ENCODE results near the gene CEP95. TPM values are rescaled to one million over a fixed set of nuclear protein-coding genes. Genes with fewer than 3 reads are reported as not detected.
A peak's percentile ranks its signal among the peaks of the same experiment; 100 is the strongest.
"Not testable (repeated sequence)": the region's sequence is repeated elsewhere in the genome, so short reads cannot be mapped to it uniquely, and the experiment has no call there.

CEP95 gene
- total RNA-seq, 1 donor from 2014 or later = 72.0 TPM

DNA sequence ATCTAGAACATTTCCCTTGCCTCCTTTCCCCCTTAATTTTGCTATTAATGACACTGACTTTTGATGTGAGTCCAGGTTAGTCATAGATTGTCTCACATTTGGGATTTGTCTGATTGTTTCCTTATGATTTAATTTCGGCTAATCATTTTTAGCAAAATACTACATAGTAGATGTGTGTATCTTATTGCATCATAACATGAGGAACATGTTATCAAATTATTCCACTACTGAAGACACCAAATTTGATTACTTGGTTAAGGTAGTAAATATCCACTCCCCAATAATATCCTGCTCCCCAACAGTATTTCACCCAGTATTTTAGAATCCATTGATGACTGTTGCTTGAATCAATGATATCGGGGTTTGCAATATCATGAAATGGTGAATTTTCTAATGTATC lies 12.7 kb upstream of the CEP95 start:
- intact Hi-C loops (cut with DNase I) = no loop called here
- DNase-seq (ENCODE audit: low spot score) (no peak), ATAC-seq (no peak)

DNA sequence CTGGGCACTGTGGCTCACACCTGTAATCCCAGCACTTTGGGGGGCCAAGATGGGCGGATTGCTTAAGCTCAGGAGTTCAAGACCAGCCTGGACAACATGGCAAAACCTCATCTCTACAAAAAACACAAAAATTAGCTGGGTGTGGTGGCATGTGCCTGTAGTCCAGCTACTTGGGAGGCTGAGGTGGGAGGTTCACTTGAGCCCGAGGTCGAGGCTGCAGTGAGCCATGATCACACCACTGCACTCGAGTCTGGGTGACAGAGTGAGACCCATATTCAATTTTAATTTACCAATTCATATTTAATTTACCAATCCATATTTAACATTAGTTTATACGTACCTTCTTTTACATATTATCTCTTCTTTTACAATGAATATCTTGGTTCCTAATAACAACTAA lies 11.5 kb upstream of the CEP95 start:
- ATAC-seq; intact Hi-C loops (cut with DNase I); DNase-seq (ENCODE audit: low spot score): not testable (repeated sequence)

DNA sequence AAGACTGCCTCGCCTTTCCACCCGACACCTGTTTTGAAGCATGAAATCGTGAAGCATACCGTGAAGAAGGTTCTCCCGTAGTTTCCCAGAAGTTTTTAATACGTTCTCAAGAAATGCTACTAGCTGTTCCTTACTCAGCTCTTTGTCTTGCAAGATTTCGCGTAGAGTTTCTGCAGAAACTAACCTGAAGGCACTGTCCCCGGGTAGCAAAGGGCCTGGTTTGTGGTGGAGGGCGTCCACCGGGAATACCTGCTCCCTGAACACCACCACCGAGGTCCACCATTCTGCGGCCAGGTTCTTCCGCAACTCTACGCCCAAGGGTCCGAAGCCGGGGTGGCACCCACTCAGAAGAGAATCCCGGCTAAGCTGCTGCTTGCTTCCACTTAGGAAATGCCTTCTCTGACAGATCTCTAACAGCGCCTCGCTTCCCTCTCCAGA lies 10.4 kb upstream of the CEP95 start:
- no peak for DNase-seq (ENCODE audit: low spot score)
- no peak for ATAC-seq
- intact Hi-C loops (cut with DNase I) = no loop called here

DNA sequence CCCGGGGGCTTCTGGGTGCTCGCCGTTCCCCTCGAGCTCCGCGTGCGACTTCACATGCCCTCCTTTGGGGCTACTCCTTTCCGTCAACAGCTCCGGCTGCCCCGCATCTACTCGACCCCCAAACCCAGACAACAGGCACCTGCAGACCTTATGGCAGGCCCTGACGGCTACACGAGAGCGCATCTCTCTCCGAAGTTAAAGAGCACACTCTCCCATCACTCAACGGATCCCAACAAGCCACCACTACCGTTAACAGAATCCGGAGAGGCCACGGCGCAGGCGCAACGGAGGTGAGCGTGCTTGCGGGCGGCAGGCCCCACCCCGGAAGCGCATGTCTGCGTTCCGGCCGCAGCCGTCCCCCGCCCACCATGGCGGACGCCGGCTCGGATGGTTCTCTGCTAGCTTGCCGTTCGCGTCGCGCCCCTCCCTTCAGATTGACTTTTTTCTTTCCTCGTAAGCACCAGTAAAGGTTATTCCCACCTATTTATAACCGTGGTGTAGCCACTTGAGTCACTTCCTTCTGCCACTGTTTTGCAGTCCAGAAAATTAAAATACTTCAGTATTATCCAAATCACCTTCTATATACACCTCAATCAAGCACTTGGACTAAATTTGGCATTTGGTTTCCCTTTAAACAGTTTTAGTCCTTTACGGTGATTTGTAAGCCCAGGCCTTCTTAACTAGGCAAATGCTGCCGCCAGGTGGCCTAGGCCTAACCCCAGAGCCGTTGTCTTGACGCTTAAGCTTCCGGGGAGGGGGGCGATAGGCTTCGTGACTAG lies 9.8 kb upstream of the CEP95 start, which contains the start of gene POLG2:
Gene POLG2, minus strand, starts transcription at position 269 of the 779 bp plus-strand sequence. Its CDS starts 86 bp downstream, at position 183.
- ATAC-seq = peak; percentile 98
- peak; percentile 95 for DNase-seq (ENCODE audit: low spot score)
- intact Hi-C loops (cut with DNase I) = no loop called here

DNA sequence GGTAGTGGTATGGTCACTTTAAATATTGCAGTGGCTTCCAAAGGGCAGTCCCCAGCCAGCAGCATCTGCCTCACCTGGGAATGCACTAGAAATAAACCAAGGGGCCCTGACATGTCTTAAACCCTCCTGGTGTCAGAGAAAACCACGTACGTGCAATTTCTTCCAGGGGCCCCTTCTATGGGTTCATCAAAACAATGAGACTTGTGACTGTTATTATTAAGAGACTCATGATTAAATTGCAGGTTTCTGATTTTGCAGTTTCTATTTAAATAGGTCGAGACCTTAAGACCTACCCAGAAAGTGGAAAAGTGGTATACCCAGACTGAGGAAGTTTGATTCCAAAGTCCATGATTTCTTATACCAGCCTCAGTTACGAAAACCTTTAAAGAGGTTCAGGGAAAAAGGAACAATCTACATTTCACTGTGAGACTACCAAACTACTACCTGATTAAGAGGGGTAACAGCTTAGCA lies 9.2 kb upstream of the CEP95 start:
- intact Hi-C loops (cut with DNase I) = no loop called here
- DNase-seq (ENCODE audit: low spot score) (no peak), ATAC-seq (no peak)

DNA sequence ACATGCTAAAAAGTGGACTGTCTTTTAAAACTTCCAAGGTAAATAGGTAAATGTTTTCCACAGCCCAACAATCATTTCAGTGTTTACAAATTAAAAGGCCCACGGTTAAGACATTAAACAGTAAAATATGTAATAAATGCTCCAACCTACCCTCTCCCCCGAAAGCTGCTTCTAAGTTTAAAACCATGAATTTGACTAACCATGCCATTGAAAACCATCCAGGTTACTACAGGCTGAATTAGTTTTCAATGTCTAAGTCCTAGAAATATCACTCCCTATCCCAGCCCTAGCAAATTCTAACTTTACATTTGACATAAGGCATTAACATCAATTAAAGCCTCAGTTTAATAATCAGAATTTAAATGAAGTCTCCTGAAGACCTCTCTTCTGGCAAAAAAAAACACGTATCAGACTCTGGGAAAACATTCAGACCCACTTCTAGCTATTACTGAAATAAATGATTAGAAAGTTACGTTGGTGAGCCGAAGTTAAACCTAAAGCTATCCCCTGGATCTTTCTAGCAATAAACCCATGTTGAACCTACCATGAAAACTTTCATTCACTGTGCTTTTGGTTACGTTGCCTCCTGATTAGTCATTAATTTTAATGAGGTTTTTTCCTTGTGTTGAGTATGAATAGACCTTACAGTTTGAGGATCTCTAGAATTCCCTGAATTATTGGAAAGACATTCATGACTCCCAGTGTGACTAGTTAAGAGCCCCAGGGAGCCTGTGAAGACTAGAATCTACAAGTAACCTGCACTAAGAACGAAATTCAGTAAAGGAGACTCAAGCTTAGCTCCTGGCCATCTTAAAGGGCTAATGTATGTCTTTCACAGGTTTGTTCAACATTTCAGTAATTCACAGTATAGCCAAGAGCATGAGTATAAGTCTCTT lies 8.2 kb upstream of the CEP95 start:
- intact Hi-C loops (cut with DNase I) = no loop called here
- ATAC-seq (no peak), DNase-seq (ENCODE audit: low spot score) (no peak)

DNA sequence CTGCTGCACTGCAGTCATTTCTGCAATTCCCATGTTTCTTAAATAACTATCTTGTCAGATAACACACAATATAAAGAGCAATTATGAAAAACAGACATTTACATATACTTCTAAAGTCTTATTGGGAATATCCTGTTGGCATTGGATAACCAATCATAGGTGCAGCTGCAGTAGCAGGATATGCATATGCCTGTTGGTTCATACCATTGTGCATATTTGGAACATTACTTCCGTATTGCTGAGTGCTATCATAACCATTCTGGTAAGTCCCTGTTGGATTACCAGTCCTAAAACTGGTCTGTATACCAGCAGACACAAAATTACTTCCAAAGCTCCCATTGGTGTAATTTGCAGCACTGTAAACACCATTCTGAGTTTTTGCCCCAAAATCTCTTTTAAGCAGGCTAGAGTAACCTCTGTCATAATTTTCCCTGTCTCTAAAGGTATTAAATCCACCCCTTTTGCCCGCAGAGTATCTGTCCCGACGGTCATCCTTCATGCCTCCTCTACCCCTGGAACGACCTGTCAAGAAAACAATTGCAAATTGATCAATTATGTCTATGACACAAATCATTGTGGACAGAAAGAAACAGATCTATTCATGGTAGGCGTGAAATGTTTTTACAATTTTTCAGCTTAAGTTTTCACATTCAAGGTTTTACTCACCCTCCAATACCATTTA lies 6.8 kb upstream of the CEP95 start:
- intact Hi-C loops (cut with DNase I) = no loop called here
- DNase-seq (ENCODE audit: low spot score) (no peak), ATAC-seq (no peak)

DNA sequence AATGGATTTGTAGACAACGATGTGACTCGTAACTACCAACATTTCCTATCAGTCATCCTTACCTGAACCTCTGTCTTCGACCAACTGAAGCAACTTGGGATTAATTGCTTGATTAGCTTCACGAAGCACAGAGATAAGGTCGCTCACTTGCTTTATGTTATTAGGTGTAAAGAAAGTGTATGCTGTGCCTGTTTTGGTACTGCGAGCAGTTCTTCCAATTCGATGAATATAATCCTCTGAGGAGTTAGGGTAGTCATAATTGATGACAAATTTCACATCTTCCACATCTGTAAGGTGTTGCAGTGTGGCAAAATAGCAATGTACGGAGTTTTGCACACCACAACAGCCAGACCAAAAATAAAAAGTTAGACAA lies 6.3 kb upstream of the CEP95 start:
- DNase-seq (ENCODE audit: low spot score) (no peak), ATAC-seq (no peak)
- intact Hi-C loops (cut with DNase I) = no loop called here

DNA sequence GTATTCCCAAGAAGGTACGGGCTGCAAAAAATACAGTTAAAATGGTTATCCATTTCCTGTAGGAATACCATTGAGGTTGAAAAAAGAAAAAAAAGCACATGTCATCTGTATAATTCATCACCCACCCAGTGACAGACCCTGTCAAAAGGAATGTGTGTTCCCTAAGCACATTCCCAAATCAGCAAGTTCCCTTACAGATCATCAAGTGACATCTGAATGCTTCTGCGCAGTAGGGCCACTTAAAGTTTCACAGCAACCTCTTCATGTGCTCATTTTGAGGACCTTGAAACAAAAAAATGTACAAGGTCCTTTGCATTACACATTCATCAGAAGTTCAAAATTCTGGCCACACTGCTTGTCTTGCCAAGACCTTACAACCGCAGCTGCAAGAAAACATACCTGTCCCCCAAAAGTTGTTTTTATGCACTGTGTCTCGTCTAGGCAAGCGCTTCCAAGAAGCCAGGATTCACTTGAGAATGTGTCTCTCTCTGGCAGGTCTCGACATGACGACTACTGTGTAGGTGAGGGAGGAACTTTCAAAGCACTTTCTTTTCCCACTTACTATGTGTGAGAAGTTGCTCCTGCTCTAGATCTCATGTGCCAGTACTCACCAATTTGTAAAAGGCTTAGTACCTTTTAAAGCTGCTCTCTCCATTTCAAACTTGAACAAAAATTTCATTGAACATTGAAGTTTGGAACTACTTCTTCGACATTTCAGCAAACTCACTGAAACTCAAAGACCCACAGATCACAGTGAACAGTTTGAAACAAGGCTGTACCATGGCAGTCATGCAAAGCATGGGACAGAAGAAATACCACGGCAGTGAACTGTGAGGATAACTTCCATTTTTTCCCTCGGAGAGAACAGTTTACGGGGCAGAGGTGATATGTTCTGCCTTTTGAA lies 5.7 kb upstream of the CEP95 start:
- ATAC-seq = no peak
- no peak for DNase-seq (ENCODE audit: low spot score)
- intact Hi-C loops (cut with DNase I) = no loop called here

DNA sequence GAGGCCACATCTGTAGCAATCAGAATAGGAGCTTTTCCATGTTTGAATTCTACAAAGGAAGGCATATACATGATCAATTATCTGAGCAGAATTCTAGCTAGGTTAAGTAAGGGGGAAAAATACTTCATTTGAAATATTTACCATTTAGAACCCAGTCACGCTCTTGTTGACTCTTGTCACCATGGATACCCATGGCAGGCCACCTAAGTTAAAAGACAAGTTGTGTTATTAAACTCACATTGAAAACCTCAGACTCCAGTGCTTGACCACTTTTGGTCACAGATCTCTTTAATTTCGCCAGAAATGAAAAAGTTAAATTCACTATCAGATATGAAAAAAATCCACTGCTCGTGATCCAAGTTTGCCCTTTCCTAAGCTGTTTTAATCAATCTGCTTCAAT lies 4.8 kb upstream of the CEP95 start:
- no peak for DNase-seq (ENCODE audit: low spot score)
- intact Hi-C loops (cut with DNase I) = no loop called here
- ATAC-seq = no peak

DNA sequence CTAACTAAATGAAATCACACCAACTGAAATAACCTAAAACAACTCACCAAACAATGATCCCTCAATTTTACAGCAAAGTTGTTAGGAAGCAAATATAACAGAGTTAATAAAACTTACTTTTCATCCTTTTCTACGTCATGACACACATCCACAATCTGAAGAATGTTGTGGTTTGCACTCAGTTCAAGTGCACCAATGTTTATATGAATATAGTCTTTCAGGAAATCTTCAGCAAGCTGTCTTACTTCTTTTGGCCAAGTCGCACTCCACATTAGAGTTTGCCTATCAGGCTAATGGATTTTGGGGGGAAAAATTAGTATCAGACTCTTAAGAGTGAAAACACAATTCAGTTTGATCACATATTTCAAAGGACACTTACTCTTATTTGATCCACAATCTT lies 4.0 kb upstream of the CEP95 start:
- intact Hi-C loops (cut with DNase I) = no loop called here
- ATAC-seq = no peak
- no peak for DNase-seq (ENCODE audit: low spot score)

DNA sequence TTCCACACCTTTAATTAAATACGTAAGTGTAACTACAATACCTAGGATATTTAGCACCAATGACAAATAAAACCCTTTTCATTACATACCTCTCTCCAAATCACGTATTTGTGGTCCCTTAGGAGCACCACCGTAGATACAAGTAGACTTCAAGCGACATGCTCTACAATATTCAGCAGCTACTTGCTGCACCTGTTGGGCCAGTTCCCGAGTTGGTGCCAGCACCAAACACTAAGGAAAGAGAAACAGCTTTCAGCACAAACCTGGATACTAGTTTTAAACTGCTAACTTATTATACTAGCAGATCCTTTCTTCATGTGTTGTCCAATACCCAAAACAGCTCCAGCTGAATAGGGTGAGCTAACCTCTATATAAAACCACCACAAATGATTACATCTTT lies 3.4 kb upstream of the CEP95 start:
- intact Hi-C loops (cut with DNase I) = no loop called here
- ATAC-seq = no peak
- DNase-seq (ENCODE audit: low spot score) = no peak

DNA sequence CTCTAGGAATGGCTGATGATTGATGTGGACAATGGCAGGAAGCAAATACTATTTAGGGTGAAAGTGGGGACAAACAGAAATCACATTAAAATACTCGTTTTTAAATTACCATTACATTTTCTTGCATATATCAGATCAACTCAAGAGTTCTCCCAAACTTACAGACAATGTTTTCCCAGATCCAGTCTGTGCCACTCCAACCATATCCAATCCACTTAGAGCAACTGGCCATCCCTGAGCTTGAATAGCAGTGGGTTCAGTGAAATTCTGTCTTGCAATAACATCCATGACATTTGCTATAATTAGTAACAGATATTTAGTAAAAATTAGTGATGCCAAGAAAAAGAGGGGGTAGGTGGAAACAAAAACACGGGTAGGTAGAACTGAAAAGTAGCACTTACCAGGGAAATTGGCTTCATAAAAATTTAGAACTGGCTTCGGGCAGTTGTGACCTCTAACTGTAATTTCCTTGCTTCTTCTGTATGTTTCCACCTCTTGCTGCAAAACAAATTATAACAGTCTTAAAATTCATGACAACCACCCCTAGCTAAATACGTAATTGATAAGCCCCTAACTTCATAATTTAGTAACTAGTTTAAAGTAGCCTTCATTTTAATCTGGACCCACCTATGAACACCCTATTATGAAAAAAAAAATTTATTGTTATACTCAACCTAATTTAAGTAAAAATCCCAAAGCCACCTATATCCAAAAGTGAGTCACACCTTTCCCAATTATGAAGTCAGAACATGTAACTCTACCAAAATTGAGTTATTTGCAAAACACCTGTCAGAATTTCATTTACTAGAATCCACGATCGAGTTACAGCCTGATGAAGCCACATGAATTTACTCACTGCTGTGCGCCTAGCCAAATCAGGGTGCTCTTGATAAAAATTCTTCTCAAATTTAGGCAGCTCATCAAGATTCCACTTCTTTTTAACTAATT lies 2.7 kb upstream of the CEP95 start:
- ATAC-seq (no peak), DNase-seq (ENCODE audit: low spot score) (no peak)
- intact Hi-C loops (cut with DNase I) = no loop called here

DNA sequence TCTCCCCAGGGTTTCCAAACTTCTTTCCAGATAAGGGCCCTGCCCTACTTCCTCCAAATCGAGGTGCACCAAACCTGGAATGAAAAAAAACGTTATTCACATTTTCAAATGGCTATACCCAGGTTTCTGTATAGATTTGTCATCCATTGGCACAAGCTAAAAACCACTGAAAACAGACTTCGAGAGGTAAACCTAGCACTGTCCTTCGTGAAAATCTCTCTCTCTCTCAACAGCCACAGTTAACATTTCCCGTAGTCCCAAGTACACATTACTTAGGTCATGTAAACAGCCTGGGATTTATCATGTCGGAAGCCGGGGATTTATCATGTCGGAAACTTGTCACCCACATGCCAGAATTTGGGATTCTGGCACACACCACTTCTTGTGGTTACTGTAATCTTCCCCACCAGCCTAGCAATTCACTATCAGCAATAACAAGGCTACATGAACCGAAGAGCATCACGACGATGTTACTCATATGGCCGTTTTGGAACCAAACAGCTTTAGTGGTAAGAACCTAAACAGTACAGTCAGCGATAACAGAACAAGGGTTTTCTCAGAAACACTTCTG lies 1.9 kb upstream of the CEP95 start:
- ATAC-seq (no peak), DNase-seq (ENCODE audit: low spot score) (no peak)
- intact Hi-C loops (cut with DNase I) = no loop called here

DNA sequence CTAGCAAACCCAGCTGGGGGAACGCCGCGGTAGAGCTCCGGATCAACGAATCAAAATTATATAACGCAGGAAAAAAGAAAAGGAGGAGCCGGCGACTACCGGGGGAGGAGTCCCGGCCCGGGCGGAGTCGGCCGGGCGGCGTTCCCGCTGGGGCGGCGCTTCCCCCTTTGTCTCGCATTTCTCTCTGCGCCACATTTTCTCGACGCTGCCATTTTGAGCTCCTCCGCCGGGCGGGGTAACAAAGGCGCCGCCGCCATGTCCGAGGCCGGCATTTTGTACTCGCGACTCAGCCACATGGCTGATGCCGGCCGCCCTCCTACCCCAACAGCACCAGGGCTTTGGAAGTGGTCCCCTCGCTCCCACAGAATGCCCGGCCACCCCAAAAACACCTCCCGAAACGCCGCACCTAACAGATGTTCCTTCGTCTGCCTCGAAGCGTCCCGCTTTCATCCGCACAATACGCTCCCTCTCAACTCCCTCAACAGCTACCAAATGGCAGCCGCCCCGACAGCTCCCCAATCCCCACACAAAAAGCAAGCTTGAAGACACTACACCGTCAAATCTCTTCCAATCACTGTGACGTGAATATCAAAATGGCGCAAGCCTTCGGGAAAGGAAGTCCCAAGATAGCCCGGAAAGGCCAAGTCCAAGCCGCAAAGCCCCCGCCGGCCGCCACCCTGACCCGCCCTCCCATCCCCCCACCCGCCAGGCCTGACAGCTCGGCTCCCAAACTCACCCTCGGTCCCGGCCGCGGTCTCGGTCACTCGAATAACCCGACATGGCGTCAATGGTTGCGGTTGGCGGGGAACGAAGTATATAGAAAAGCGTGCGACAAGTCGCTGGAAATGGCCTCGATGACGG lies 1.2 kb upstream of the CEP95 start:
- intact Hi-C loops (cut with DNase I) = no loop called here
- DNase-seq (ENCODE audit: low spot score) (peak; percentile 95), ATAC-seq (peak; percentile 85)

DNA sequence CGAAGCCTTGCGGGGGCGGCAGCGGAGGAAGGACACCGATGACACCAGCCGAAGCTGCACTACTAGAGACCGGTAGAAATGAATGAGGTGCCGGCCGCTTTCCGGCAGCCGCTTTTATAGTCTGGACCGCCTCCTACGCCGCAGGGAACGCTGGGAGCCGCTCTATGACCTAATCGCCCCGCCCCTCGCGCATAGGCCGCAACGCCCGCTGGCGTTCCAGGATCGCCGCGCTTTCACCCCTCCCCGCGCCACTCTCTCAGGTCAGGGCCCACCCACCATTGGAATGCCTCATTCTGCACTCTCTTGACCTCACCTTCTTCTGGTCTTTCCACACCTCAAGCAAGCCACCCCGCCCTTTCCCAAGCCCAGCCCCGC lies 589 bp upstream of the CEP95 start, which contains the start of gene DDX5:
Gene DDX5, minus strand, starts transcription at position 89 of the 375 bp plus-strand sequence. CDS start 170 bp downstream, outside the sequence.
- peak; percentile 92 for ATAC-seq
- intact Hi-C loops (cut with DNase I) = no loop called here
- DNase-seq (ENCODE audit: low spot score) = peak; percentile 99

All from sciatic nerve (tissue), 2 donors.